T-helper 2 cell (primary cell): ENCODE measurements around the gene SLC4A1.
A peak's percentile ranks its signal among the peaks of the same experiment; 100 is the strongest.

Experiments
- DNase-seq, 5 experiments: peaks; one replicate each; pipeline versions ENCODE4 v3.0.0 to v3.0.0-alpha.2; 2012 to 2022

Gene SLC4A1

DNA sequence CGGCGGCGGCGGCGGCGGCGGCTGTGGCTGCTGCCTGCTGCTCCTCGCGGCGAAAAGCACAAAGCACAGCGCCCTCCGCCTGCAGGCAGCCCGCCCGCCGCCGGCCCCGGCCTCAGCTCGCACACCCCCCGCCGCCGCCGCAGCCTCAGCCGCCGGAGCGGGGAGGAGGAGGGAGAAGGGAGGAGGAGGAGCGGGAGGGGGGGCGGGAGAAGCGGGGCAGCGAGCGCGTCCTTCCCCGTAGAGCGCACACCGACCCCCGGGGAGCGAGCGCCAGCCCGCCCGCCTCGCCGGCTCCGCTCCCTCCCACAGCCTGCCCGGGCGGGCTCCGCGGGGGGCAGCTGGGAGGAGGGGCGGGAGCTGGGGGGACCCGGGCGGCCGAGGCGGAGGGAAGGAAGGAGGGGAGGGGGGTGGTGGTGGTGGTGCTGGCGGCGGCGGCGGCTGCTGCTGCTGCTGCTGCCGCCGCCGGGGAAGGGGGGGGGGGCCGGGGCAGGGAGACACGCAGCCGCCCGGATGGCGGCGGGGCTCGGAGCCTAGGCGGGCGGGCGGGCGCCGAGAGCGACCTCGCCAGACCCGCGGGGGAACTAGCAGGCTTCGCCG, 48.2 kb downstream of the SLC4A1 start, which contains the start of gene UBTF:
Gene UBTF (minus strand): TSS at position 60 of the 597 bp plus-strand sequence. CDS start 1,446 bp downstream, outside the sequence.
- DNase-seq: peak; percentile 46 to 89 (median 67)

GRCh38 chr17:44219108-44219615, 48.8 kb downstream of the SLC4A1 start:
- peak; percentile 44 to 87 (median 65) for DNase-seq

DNA sequence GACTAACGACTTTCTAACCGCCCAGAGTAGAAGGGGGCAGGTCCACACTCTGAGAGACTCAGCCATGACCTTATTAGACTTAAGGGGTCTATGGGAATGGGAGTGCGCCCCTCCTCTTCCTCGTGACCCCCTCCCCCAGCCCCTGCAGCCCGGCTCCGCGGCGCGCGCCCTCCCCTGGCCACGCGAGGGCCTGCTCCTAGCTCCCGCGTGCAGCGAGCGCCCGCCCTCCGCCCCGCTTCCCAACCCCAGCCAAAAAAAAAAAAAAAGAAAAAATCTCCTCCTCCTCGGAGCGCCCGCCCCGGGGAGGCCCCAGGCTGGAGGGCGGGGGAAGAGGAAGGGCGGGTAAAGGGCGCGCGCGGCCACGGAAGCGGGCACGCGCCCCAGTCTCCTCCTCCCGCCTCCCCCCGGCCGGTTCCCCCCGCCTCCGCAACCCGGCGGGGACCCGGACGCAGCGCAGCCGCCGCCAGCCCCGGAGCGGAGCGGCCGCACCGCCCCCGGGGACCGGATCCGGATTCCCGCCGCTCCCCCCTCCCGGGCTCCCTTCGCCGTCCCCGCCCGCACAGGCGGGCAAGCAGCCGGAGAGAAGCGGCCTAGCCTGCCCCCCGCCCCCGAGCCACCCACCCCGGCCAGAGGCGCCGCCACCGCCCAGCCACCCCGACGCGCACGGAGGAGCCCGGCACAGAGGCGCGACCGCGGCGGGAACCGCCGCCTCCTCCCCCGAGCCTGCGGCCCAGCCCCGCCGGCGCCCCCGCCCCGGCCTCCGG, 49.4 kb downstream of the SLC4A1 start:
- peak; percentile 64 to 95 (median 85) for DNase-seq

GRCh38 chr17:44217738-44218343, 50.1 kb downstream of the SLC4A1 start:
- DNase-seq: no peak

- DNase-seq: no peak
These were observed 51.2 kb downstream of the SLC4A1 start for GRCh38 chr17:44216694-44217093.

GRCh38 chr17:44216173-44216572, 51.8 kb downstream of the SLC4A1 start:
- peak in 2 of 5 experiments; percentile 46 to 76 for DNase-seq

- DNase-seq: no peak
These were observed 53.0 kb downstream of the SLC4A1 start for GRCh38 chr17:44214896-44215295.

DNA sequence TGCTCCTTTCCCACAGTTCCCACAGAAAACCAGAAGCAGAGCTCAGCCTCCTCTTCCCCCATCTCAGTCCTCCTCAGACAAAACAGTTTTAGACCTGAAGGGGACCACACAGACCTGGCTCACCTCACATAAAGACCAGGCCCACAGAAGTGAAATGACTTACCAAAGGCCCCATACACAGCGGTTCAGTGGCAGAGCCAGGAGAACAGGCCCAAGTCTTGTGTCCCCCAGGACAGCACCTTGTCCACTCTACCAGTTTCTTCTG, 53.8 kb downstream of the SLC4A1 start:
- DNase-seq: no peak

GRCh38 chr17:44213403-44214229, 54.3 kb downstream of the SLC4A1 start:
- no peak for DNase-seq

DNA sequence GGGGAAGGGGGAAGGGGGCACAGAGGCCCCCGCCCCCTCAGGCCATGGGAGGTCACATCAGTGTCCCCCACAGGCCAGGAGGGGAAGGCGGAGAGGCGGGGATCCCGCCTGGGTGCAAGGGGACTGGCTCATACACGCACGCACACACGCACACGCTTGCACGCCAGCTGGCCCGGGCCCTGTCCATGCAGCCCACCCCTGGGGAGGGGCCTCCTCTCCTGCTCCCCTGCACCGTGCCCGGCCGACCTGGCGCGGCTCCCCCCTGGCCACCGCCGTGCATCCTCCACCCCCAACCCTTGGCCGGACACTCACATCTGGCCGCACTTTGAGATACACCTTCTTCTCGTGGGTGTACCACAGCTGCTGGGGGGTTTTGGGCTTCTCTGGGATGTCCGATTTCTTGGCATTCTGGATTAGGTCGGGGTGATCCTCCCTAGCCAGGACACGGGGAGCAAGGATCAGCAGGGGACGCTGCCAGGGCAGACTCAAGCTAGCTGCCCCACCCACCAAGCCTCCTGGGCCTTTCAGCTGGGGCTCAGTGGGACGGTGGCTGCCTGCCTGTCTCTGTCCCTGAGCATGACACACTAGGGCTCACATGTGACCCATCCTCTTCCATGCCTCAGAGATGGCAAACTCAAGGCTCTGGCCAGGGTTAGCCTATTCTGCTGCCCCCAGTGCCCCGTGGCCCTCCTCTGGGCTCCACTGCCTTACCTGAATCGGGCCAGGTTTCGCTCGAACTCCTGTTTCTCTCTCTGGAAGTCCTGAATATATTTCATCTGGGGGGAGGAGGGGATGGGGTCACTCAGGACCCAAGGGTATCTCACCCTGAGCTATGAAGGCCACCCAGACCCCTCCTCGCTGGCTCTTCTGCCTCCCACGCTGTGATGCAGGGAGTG, 55.2 kb downstream of the SLC4A1 start:
- DNase-seq: no peak

- DNase-seq: no peak
These were observed 56.4 kb downstream of the SLC4A1 start for GRCh38 chr17:44211281-44212265.

GRCh38 chr17:44210342-44211192, 57.4 kb downstream of the SLC4A1 start:
- peak; percentile 86 to 92 (median 87) for DNase-seq

DNA sequence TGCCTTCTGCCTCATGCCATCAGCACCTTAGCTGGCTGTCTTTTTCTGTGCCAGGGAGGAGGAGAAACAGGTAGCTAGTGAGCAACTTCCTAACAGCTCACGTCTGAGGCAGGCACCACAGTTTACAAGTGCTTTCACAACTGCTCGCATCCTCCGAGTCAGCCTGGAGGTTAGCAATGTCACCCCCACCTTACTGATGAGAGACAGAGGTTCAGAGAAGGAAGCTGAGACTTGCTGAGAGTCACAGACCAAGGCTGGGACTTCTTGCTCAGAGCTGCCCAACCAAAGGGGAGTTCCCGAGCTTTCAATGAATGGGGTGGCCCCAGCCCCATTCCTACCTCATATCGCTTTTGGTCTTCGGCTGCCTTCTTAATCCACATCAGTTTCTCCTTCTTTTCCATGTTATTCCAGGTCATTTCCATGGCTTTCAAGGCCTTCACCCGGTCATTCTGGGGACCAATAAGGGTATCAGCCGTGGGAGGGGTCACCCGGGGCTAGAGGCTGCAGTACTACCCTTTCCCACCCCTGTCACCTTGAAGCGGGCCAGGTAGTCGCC, 58.1 kb downstream of the SLC4A1 start:
- peak in 2 of 5 experiments; percentile 30 to 69 for DNase-seq

GRCh38 chr17:44207743-44208142, 60.2 kb downstream of the SLC4A1 start:
- DNase-seq: no peak

DNA sequence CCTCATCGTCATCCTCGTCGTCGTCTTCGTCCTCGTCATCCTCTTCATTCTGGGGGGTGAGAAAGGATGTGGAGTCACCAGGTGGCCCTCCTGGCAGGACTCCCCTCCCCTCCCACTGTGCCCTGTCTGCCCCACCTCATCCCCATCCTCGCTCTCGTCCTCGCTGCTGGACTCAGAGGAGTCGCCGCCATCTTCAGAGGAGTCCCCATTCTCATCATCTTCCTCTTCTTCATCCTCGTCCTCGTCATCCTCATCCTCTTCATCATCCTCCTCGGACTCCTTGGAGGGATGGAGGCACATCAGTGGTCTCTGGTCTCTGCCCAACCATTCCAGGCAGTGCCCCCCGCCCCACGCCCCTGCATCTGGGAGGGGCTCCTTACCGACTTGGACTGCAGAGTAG, 60.6 kb downstream of the SLC4A1 start:
- no peak for DNase-seq

- no peak for DNase-seq
These were observed 61.1 kb downstream of the SLC4A1 start for GRCh38 chr17:44206825-44207155.

DNA sequence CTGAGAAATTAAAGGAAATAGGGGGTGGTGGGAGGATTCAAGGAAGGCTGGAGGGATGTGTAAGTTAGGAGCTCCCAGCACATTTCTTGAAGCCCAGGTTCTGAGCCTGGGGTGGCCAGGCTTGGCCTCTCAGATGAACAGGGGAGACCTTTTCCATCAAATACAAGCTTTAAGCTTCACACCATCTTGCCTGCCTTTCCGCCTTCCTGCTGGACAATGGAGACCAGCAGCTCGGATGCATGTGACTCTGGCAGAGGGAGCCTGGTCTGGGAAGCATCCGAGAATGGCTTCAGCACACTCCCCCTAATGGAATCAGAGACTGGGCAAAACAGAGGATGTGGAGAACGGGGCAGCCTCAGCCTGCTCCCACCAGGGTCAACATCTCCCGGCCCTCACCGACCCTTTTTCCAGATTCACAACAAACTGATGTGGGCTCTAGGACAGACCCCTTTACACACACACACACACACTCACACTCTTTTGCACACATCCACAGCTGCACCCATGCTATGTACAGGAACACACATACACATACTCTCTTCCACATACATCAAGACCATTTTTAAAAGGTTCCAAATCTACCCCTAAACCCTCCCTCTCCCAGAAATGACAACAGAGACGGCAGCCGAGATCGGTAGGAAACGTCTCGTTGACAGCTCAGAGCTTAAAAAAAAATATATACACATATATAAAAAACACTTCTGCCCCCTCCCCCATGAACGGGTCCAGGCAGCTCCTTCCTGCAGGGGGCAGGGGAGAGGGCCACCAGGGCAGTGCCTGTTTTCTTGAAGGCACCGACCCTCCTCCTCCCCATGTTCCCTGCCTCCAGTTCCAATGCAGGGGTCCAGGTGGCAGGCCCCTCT, 61.7 kb downstream of the SLC4A1 start:
- no peak for DNase-seq

DNA sequence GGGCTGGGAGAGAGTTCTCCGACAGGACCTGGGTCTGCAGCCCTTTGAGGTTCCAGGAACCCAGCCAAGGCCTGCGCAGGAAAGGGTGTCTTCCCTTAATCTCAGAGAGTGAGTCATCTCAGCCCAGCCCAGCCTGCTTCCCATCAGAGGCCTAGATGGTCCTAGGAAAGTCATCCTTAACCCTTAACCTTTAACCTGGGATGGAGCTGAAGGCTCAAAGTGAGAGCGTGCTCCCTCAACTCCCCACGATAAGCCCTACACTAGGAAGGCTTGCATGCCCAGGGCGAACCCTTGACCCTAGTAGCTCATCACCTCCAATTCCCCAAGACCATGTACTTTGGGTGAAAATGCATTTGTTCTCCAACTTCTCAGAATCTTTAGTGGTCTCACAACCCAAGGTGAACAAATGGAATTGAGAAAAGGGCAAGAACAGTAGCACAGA, 63.5 kb downstream of the SLC4A1 start:
- no peak for DNase-seq
